HG02588 (cell line): ENCODE results near the gene RASAL1.

Source experiments
- ATAC-seq: cut with Tn5 transposase; IDR thresholded peaks from one replicate; pipeline ENCODE4 v1.9.1; 2021; ENCODE audit warnings: mild to moderate bottlenecking, moderate library complexity; ENCODE audit not compliant: unreplicated experiment

Gene RASAL1

GRCh38 chr12:113162102-113163029 lies 26.8 kb upstream of the RASAL1 start:
- ATAC-seq: no peak

- ATAC-seq: no peak
Measured at GRCh38 chr12:113161415-113162016, 26.0 kb upstream of the RASAL1 start.

GRCh38 chr12:113159937-113160336 lies 24.4 kb upstream of the RASAL1 start:
- no peak for ATAC-seq

- ATAC-seq: no peak
Measured at GRCh38 chr12:113158439-113159203, 23.1 kb upstream of the RASAL1 start.

- ATAC-seq: no peak
Measured at GRCh38 chr12:113157218-113157859, 21.8 kb upstream of the RASAL1 start.

GRCh38 chr12:113155646-113156045 lies 20.1 kb upstream of the RASAL1 start:
- ATAC-seq: no peak

GRCh38 chr12:113155060-113155459 lies 19.5 kb upstream of the RASAL1 start:
- no peak for ATAC-seq

- no peak for ATAC-seq
Measured at GRCh38 chr12:113154351-113154973, 18.9 kb upstream of the RASAL1 start.

GRCh38 chr12:113152835-113153814 lies 17.6 kb upstream of the RASAL1 start:
- ATAC-seq: peak; percentile 57

GRCh38 chr12:113152196-113152834 lies 16.8 kb upstream of the RASAL1 start:
- ATAC-seq: no peak

- ATAC-seq: no peak
Measured at GRCh38 chr12:113151655-113152054, 16.1 kb upstream of the RASAL1 start.

- ATAC-seq: no peak
Measured at GRCh38 chr12:113149361-113150150, 14.0 kb upstream of the RASAL1 start, which contains the start of gene CFAP73. CFAP73 (plus strand) TSS chr12:113149724; CDS start chr12:113149858, 134 bp downstream.

- ATAC-seq: no peak
Measured at GRCh38 chr12:113146999-113147398, 11.4 kb upstream of the RASAL1 start.

- ATAC-seq: no peak
Measured at GRCh38 chr12:113145720-113146551, 10.4 kb upstream of the RASAL1 start.

- ATAC-seq: no peak
Measured at GRCh38 chr12:113144806-113145205, 9.2 kb upstream of the RASAL1 start.

GRCh38 chr12:113143959-113144358 lies 8.4 kb upstream of the RASAL1 start:
- no peak for ATAC-seq

GRCh38 chr12:113142886-113143332 lies 7.3 kb upstream of the RASAL1 start:
- ATAC-seq: no peak
